HG03460 (cell line): ENCODE results near the gene FIBCD1.

Experiments
- ATAC-seq: cut with Tn5 transposase; IDR thresholded peaks from one replicate; pipeline ENCODE4 v1.9.1; 2021; ENCODE audit not compliant: unreplicated experiment

The FIBCD1 gene

DNA sequence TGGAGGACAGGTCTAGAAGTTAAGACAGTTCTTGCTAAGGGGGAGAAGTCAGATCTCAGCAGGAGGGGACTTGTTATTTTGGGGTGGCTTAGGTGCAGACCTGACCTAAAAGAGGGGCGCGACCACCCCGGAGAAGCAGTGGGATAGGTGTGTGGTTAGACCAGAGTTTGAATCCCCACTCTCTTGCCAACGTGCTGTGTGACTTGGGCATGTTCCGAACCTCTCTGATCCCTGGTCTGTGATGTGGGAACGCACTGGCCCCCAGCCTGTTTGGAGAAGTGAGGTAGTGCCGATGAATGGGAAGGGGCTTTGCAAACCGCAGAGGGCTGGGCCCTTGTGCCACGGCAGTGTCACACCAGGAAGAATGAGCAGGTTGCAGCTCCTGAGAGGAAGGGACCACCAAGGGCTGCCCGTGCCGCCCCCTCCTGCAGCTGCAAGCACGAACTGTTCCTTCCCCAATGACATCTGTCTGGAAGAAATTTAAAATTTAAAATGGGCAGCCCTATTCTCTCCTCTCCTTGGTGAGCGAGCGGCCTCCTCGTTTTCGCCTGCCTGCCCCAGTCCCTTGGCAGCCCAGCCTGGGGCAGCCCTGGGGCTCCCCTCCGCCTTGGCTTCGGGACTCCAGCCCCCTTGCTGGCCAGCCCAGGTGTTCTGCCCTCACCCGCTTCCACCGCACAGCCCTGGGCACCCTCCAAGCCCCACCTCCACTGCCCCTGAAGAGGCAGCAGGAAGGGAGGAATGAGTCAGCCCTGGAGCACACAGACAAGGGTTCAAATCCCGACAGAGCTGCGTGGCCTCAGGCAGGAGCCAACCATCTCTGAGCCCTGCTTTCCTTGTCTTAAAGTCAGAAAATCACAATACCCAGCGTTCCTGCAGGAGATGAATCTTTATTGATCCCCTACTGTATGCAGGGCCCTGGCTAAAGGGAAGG is 1.6 kb downstream of the FIBCD1 start:
- ATAC-seq = no peak

DNA sequence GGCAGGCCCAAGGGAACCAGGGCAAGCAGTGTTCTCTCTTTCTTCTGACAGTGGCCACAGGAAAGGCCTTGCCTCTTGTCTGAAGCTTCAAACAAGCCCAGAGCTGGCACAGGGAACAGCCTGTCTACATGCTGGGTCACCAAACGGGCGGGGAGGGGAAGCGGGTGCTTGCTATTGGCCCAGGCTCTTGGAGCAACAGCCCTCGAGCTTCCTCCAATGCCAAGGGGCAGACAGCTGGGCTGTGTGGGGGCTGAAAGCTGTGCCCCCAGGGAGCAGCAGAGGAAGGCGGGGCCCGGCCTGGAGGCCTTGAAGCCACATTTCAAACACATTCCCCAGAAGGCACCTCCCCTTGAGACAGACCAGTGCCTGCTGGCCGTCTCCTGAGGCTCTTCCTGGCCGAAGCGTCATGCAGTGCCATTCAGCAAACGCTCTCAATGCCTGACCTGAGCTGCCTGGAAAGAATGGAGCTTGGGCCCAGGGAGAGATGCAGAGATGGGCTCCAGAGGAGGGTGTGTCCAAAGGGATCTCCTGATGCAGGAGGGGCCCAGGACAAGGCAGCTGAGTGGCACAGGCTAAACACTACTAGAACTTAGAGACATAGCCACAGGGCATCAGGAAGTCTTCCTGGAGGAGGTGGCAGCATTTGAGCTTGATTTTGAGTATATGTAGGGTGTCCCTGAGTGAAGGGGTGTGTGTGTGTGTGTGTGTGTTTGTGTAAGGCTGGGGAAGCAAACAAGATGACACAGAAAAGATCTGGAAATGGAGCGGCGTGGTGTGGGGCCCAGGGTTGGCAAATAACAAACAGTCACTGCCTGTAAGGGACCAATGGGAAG is 2.5 kb downstream of the FIBCD1 start:
- ATAC-seq = no peak

DNA sequence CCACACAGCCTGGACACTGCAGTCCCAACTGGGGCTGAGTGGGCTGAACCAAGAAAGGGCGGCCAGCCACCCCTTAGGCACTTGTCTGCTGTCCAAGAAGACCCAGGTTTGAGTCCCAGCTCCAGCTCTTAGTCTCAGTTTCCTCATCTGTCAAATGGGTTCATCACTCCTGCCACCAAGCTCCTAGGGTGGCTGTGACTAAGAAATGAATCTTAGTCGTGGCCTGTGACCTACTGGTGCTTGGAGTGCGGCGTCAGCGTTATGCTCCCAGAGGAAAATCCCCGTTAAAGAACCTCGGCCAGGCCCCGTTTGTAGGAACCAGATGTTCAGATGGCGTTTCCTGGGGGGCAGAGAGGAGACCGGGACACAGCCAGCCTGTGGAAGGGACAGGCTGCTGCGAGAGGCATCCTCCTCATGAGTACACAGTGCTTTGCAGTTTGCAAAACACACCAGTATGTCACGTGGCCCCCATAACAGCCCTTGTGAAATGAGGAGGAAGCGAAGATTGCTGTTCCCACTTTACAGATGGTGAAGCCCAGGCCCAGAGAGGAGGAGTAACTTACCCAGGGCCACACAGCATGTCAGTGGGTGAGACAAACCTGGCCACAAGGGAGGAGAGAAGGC is 3.3 kb downstream of the FIBCD1 start:
- no peak for ATAC-seq

DNA sequence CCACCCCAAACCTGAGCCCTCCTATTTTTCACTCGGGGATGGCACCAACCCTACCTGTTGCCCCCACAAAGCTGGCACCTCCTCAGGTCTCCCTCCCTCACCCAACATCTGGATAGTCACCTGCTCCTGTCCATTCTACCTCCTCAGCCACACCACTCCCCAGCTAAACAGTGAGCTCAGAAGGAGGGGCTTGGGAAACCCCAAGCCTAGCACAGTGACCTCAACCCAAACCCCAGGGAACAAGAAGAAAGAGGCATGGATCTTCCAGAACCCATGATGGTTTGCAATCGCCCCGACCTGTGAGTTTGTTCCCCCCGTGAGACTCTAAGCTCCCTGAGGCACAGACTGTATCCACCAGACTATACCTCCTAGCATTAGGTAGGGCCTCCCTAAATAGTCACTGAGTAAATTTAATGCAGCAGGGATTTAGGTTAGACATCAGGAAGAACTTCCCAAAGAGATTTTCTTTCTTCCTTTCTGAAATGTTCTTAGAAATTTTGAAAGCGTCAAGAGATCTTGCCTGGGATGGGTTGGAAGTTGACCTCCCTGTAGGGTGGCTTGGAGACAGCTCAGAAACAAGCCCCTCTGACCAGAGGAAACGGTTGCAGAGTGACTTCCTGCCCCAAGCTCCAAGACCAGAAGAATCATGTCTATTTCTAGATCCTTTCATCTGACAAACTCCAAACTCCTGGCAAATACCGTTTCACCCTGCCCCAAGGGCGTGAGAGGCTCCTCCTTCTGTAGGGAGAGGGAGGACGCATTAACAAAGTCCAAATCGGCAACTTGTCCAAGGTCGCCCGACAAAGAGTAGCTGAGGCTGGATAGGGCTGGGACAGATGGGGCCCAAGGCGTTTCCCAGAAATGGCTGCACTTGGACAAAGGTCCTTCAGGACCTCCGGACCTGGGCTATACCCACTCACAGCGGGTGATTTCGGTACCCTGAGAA is 4.1 kb downstream of the FIBCD1 start:
- no peak for ATAC-seq

DNA sequence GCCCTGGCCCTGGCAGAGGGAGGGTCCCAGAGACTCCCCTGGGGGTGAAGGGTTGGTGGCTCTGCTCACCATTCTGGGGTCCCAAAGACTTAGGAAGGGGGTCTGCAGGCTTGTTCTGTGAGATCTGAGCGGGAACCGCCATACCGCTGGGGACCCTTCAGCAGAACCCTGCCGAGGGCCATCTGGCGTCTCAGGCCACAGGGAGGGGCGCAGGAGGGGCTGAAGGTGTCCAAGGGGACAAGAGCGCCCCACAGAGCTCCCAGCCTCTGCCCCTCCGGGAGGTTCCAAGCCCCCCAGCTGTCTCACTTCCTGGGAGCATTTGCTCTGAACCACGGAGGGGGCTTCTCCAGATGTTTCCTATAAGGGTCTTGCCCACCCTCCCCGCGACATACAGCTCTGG is 4.8 kb downstream of the FIBCD1 start:
- ATAC-seq = no peak

DNA sequence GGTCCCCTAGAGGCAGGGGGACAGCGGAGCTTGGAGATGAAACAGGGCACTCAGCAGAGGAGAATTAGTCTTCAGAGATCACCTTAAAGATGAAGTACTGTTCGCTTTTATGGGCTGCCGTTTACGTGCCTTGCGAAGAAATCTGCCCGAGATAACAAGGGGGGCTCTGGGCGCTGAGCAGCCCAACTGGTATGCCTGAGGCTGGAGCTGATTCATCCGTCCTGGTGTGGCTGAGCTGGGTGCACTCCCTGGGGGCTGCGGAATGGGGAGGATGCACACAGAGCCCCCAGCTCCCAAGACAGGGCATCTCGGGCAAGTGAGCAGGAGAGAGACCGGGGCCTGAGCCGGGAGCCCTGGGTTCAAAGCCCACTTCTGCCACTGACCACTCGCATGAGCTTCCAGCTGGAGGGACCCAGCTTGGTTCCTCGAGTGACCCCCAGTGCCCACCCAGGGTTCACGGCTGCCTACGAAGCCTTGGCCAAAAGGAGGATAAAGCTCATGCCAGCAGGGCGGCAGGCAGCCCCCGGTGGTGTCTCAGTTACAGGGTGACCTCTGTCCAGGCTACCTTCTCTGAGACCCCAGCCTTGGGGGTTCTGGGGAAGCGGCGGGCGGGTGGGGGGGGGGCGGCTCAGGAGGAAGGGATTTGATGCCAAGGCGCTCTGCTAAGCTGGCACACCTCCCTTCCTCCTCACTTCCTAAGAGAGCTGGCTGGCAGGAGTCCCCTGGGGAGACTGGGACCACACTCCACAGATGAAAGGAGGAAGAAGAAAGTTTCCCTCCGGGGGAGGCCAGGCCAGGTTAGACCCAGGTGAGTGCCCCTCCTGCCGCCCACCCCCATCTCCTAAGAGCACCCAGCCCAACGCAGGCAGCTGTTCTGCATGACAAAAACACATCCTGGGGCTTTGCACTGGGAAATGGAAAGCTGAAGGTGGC is 5.7 kb downstream of the FIBCD1 start:
- no peak for ATAC-seq

DNA sequence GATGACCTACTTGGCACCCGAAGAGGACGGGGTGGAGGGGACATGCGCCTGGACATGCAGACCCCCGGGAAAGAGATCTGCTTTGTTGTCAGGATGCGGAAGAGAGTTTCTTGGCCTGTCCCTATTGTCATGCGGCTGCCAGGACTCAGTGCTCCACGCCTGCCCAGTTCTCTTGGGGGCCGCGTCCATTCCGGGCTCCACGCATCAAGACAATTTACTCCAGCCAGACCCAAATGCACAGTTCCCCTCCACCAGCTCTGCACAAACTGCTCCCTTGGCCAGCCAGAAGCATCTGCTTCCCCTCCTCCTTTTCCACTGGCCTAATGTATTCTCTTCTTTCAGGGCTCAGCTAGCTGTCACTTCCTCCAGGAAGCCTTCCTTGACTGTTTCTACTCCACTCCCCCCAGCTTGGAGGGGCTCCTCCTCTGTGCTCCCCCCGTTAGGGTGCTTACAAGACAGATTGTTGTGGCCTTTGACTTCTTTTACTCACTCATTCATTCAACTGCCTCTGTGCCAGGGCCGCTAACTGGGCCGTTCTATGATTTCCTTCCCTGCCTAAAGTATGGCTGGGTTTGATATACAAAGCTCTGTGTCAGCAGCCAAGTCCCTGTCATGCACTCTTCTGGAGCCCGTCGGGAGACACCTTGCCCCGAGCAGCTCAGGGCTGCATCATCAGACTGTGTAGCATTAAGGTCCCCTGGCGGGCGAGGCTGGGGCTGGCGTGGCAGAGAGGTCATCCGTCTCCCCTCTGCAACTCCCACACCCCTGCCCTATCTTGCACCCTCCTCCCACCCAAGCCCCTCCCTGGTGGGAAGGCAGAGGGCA is 6.6 kb downstream of the FIBCD1 start:
- ATAC-seq = no peak

DNA sequence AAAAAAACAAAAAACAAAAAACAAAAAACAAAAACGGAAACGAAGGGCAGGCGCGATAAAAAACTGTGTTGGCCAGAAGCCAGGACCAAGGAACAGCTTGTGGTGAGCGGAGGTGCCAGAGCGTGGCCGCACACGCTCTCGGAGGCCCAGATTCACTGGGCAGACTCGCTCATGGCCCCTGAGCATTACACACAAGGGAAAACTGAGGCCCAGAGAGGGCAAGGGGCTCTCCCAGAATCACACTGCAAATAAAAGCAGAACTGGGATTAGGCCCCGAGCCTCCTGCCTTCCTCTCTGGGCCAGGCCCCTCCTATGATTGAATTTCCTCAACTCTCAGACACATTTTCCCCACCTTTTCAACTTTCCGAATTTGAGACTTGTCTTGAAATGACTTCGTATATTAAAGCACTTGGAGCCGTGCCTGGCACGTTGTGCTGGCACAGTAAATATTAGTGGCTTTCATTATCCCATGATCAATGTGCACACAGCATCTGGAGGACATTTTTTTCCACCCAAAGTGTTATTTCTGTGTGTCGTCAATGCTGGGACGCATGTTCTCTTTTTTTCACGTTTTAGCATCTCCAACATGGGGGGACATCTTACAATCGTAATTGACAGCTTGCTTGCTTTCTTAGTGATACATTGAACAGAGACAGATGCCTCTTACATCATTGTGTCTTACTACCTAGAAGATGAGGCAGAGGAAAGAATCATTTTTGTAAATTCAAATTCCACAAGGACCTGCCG is 7.4 kb downstream of the FIBCD1 start:
- no peak for ATAC-seq

DNA sequence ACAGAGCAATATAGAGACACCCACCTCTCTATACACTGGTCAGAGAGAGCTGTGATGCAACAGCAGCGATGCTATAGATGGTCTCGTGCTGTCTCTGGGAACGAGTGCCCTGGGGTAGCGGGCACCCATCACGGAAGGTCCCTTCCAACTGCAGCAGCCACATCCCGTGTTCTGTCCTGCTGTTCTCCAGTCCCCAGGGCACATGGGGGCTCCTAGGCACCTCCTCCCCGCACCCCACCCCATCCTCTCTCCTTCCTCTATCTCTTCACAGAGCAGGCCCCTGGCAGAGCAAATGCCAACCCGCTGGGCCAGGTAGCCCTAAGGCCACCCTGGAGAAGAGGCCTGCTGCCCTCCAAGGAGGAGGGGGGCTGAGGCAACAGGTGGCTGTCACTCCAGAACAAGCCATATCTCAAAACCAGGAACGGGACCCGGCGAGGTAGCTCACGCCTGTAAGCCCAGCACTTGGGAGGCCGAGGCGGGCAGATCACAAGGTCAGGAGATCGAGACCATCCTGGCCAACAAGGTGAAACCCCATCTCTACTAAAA is 8.2 kb downstream of the FIBCD1 start:
- no peak for ATAC-seq

DNA sequence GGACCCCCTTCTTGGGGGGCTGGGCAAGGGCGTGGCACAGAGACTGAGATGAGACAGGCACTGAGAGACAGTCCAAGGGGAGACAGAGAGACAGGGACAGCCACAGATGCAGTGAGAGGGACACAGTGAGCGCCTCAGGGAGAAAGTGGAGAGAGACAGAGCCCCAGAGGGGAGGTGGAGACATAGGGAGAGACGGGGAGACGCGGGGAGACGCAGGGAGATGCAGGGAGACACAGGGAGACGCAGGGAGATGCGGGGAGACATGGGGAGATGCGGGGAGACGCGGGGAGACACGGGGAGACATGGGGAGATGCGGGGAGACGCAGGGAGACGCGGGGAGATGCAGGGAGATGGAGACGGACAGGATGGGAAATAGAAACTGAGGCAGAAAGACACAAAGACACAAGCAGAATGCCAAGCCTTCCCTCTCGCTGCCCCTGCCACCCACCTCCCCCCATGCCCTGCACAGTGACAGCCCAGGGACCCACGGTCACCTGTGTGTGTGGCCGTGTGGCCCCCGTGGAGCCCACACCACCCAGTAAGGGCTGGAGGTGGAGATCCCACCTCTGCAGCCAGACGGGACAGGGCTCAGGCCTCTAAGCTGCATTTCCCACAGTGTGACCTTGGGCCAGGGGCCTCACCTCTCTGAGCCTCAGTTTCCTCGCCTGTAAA is 8.8 kb downstream of the FIBCD1 start:
- no peak for ATAC-seq

DNA sequence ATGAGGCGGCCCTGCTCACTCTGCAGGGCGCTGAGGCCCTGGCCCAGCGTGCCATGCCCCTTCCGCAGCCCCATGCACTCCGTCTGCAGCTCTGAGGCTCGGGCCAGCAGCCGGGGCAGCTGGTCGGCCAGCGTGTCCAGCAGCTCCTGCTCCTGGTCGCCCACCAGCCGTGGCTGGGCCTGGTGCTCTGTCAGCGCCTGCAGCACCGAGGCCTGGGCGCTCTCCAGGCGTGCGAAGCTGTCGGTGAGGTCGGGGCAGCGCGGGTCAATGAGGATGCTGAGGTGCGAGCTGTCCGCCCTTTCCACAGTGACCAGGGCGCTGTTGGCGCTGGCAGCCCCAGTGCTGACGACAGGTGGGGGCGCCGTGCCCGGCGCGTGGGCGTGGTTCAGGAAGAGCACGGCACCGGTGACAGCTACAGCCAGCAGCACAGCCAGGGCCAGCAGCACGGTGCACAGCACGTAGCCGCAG is 9.4 kb downstream of the FIBCD1 start:
- no peak for ATAC-seq

DNA sequence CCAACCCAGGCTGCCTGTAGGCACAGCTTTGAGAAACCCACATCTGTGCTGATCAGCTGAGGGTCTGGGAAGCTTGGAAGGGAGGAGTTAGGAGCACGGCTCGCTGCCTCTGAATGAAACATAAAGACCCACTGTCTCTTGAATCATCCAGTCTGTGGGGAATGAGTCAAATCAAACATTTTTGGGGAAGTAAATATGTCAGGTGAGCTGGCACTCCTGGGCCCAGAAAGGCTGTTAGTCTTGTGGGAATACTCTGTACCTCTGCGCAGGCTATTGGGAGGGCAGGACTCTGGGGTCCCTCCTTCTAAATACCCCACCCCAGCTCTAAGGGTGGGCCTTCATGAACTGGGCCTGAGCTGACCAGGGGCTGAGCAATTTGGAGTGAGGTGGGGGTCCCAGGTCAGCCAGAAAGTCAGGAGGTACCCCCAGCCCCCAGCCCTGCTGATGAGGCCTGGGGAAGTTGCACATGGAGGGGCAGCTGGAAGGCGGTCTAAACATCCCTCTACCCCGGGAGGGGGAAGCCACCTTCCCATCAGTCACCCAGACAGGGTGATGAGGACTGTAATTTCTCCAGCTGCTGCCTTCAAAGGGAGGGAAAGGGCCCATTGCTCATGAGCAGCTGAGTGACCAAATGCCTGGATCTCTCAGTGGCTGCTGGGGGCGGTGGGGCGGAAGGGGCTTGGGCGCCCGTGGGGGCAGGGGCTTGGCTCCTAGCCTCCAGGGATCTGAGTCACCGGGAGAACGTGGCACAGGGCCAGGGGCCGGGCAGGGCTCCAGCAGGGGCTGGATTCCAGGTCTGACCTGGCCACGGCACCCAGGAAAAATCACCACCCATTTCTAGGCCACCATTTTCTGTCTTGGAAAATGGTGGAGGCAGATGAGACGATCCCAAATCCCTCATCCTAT is 10.8 kb downstream of the FIBCD1 start:
- ATAC-seq = no peak

DNA sequence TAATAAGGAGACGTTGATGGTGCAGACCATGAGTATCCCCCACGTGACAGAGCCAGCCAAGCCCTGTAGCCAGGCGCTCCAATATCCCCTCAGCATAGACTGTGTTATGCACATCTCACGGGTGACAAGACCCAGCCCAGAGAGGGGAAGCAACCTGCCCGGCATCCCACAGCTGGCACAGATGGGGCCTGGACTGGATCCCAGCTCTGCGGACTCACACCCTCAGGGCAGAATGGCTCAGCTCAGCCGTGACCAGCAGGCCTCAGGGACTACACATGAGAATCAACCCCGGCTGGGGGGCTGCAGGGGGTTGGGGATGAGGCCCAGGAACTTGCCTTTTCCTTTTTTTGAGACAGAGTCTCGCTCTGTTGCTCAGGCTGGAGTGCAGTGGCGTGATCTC is 11.7 kb downstream of the FIBCD1 start:
- no peak for ATAC-seq

DNA sequence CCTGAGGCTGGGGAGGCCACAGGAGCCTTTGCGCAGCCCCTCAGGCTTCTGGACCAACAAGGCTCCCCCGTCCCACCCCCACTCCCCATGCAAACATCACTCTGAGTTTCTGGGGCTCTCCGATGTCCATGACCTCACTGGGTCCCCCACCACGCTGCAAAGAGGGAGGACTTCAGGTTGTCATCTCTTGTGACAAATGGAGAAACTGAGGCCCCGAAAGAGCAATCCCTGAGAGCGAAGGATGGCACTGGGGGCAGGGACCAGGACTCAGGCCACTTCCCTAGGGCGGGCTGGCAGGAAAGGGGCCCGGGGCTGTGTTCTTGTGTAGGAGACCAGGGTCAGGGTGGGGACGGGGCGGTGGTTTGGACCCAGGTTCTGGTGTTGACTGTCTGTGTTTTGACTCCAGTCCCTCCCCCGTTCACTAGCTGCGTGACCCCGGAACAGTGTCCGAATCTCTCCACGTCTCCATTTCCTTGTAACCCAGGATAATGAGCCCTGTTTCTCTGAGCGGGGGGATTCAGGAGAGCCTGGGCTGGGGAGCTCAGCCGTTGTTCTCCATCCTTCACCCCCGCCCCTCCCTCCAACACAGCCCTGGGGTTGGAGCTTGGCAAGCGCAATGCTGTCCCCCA is 13.9 kb downstream of the FIBCD1 start:
- ATAC-seq = no peak

DNA sequence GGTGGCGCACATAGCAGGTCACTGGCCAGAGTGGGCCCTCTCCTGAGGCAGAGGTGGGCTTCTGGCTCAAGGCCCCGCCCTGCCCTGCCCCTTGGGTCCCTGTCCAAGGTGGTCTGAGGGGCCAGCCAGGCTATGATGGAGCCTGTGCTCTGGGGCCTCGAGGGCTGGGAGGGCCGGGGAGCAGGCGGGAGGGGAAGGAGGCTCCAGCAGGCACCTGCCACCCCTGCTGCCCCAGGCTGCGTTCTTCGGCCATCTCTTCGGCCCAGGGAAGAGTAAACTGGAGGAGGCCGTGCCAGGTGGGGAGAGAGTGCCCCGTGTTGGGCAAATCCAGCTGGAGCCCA is 14.6 kb downstream of the FIBCD1 start:
- ATAC-seq = no peak
